ENCODE results near the gene FHAD1.

FHAD1 gene

GRCh38 chr1:15345705-15346345, 98.8 kb downstream of the FHAD1 start:
- Histone ChIP-seq H2AFZ (ENCODE audit: low read depth, low read length) (peak overlapping the region; percentile 88), H3K27me3 (ENCODE audit: low read depth, low read length) (peaks cover 3% of the 10 kb centered on the region; the same call in 1 of the 2 replicates), H3K9me3 (ENCODE audit: insufficient read depth, low read length) (no peaks in the 10 kb centered on the region), H3K36me3 (replicated peaks; ENCODE audit: low read depth, low read length) (no peaks in the 10 kb centered on the region), H3K9ac (ENCODE audit: low read length) (peak overlapping the region; percentile 43; the same call in 1 of the 2 replicates), H3K4me1 (ENCODE audit: low read length) (peaks cover 21% of the 10 kb centered on the region), H4K20me1 (ENCODE audit: insufficient read depth, low read length) (no peaks in the 10 kb centered on the region), H3K4me2 (ENCODE audit: low read length) (peak overlapping the region; percentile 82), H3K4me3 (ENCODE audit: low read length) (peak overlapping the region; percentile 67), H3K27ac (ENCODE audit: low read length) (no peak overlapping the region), H3K79me2 (ENCODE audit: low read length) (no peaks in the 10 kb centered on the region)
- TF ChIP-seq CTCF (IDR thresholded peaks at IDR 0.05; ENCODE audit: low read depth, low read length) (no peak), EZH2phosphoT487 (IDR thresholded peaks at IDR 0.05; ENCODE audit: low read depth) (no peak)

GRCh38 chr1:15346346-15347030, 99.5 kb downstream of the FHAD1 start:
- peak overlapping the region; percentile 88 for H2AFZ ChIP-seq (ENCODE audit: low read depth, low read length)
- no peaks in the 10 kb centered on the region for H4K20me1 ChIP-seq (ENCODE audit: insufficient read depth, low read length)
- peaks cover 21% of the 10 kb centered on the region for H3K4me1 ChIP-seq (ENCODE audit: low read length)
- peak overlapping the region; percentile 82 for H3K4me2 ChIP-seq (ENCODE audit: low read length)
- peak overlapping the region; percentile 67 for H3K4me3 ChIP-seq (ENCODE audit: low read length)
- no peaks in the 10 kb centered on the region for H3K79me2 ChIP-seq (ENCODE audit: low read length)
- no peaks in the 10 kb centered on the region for H3K9me3 ChIP-seq (ENCODE audit: insufficient read depth, low read length)
- peaks cover 3% of the 10 kb centered on the region; the same call in 1 of the 2 replicates for H3K27me3 ChIP-seq (ENCODE audit: low read depth, low read length)
- H3K9ac ChIP-seq (ENCODE audit: low read length): peak overlapping the region; percentile 43; the same call in 1 of the 2 replicates
- no peak overlapping the region for H3K27ac ChIP-seq (ENCODE audit: low read length)
- TF ChIP-seq CTCF (IDR thresholded peaks at IDR 0.05; ENCODE audit: low read depth, low read length): no peak
- TF ChIP-seq EZH2phosphoT487 (IDR thresholded peaks at IDR 0.05; ENCODE audit: low read depth): no peak
- no peaks in the 10 kb centered on the region for H3K36me3 ChIP-seq (replicated peaks; ENCODE audit: low read depth, low read length)

DNA sequence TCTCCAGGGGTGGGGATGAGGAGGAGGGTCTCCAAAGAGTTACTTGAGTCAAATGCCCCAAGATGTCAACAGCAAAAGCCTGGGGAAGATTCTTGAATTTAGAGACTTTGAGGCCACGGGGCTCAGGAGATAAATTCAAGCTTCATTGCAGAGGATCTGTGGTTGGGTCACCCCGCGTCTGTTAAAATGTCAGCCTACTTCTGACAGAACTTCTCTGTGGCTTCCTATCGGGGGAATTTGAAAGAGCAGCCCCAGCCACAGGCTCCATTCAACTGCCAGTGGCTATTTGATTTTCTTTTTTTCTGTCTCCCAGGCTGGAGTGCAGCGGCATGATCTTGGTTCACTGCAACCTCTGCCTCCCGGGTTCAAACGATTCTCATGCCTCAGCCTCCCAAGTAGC, 100.2 kb downstream of the FHAD1 start:
- Histone ChIP-seq H3K4me2 (ENCODE audit: low read length) (no peak overlapping the region), H3K36me3 (replicated peaks; ENCODE audit: low read depth, low read length) (no peaks in the 10 kb centered on the region), H3K79me2 (ENCODE audit: low read length) (no peaks in the 10 kb centered on the region), H3K9me3 (ENCODE audit: insufficient read depth, low read length) (no peaks in the 10 kb centered on the region), H3K9ac (ENCODE audit: low read length) (no peak overlapping the region), H3K27me3 (ENCODE audit: low read depth, low read length) (peaks cover 3% of the 10 kb centered on the region; the same call in 1 of the 2 replicates), H3K4me1 (ENCODE audit: low read length) (peaks cover 16% of the 10 kb centered on the region), H3K27ac (ENCODE audit: low read length) (no peak overlapping the region), H3K4me3 (ENCODE audit: low read length) (no peak overlapping the region), H2AFZ (ENCODE audit: low read depth, low read length) (no peak overlapping the region), H4K20me1 (ENCODE audit: insufficient read depth, low read length) (no peaks in the 10 kb centered on the region)
- TF ChIP-seq CTCF (IDR thresholded peaks at IDR 0.05; ENCODE audit: low read depth, low read length) (no peak), EZH2phosphoT487 (IDR thresholded peaks at IDR 0.05; ENCODE audit: low read depth) (no peak)

DNA sequence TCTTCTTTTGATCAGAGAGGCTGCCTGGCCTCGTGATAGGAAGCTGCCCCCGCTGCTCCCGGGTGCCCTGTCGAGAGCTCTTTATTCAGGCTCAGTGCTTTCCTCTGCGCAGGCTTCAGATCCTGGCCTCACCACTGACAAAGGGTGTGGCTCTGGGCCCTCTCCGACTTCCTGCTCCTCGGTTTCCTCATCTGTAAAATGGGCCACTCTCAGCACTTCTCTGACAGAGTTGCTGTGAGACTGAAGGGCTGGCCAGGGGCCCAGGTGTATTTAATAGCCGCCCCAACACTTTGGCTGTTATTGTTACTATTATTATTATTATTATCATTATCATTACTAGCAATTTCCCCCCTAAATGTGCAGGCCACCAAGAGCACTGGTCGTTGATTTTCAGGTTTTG, 101.6 kb downstream of the FHAD1 start:
- no peak overlapping the region for H2AFZ ChIP-seq (ENCODE audit: low read depth, low read length)
- no peaks in the 10 kb centered on the region for H3K79me2 ChIP-seq (ENCODE audit: low read length)
- no peak overlapping the region for H3K4me3 ChIP-seq (ENCODE audit: low read length)
- H3K27me3 ChIP-seq (ENCODE audit: low read depth, low read length): peaks cover 3% of the 10 kb centered on the region; the same call in 1 of the 2 replicates
- H3K4me2 ChIP-seq (ENCODE audit: low read length): no peak overlapping the region
- peaks cover 13% of the 10 kb centered on the region for H3K4me1 ChIP-seq (ENCODE audit: low read length)
- H3K36me3 ChIP-seq (replicated peaks; ENCODE audit: low read depth, low read length): no peaks in the 10 kb centered on the region
- H3K9me3 ChIP-seq (ENCODE audit: insufficient read depth, low read length): no peaks in the 10 kb centered on the region
- TF ChIP-seq EZH2phosphoT487 (IDR thresholded peaks at IDR 0.05; ENCODE audit: low read depth) (no peak), CTCF (IDR thresholded peaks at IDR 0.05; ENCODE audit: low read depth, low read length) (no peak)
- no peaks in the 10 kb centered on the region for H4K20me1 ChIP-seq (ENCODE audit: insufficient read depth, low read length)
- no peak overlapping the region for H3K27ac ChIP-seq (ENCODE audit: low read length)
- no peak overlapping the region for H3K9ac ChIP-seq (ENCODE audit: low read length)
